Neural cell (in vitro differentiated cells): ENCODE data around the gene MGA. TPM values are rescaled to one million over a fixed set of nuclear protein-coding genes. Genes with fewer than 3 reads are reported as not detected.

ENCODE experiments used
- H2AFZ ChIP-seq: fragments of 200-600, 300-800 bp; sonication (generic), shearing (Covaris generic); 2 replicates; pipeline ENCODE4 v1.6.0; 2014; ENCODE audit warnings: low read depth, mild to moderate bottlenecking, antibody characterized with exemption, low read length, moderate library complexity
- H3F3A ChIP-seq: fragments of 200-600 bp; shearing (Covaris generic); 2 replicates; pipeline ENCODE4 v1.6.1; 2016; ENCODE audit warnings: mild to moderate bottlenecking, moderate library complexity, mixed read lengths, antibody characterized with exemption, low read length; ENCODE audit not compliant: insufficient read depth, poor library complexity, severe bottlenecking
- H3K27ac ChIP-seq: fragments of 200-600, 300-800 bp; sonication (generic), shearing (Covaris generic); 2 replicates; pipeline ENCODE4 v1.5.1; 2014; ENCODE audit warnings: mild to moderate bottlenecking, low read length, moderate library complexity
- H3K27me3 ChIP-seq: fragments of 300-800, 200-600 bp; sonication (generic), shearing (Covaris generic); 2 replicates; pipeline ENCODE4 v1.6.0; 2014; ENCODE audit warnings: mild to moderate bottlenecking, low read depth, low read length, moderate library complexity; ENCODE audit not compliant: insufficient read depth
- H3K36me3 ChIP-seq: fragments of 300-800, 200-600 bp; sonication (generic), shearing (Covaris generic); 2 replicates; pipeline ENCODE4 v1.5.1; 2014; ENCODE audit warnings: mild to moderate bottlenecking, antibody characterized with exemption, low read length, moderate library complexity; ENCODE audit not compliant: insufficient read depth
- H3K4me2 ChIP-seq: fragments of 300-800, 200-600 bp; sonication (generic), shearing (Covaris generic); 2 replicates; pipeline ENCODE4 v1.6.0; 2014; ENCODE audit warnings: mild to moderate bottlenecking, low read length
- H3K4me3 ChIP-seq: fragments of 300-800, 200-600 bp; sonication (generic), shearing (Covaris generic); 2 replicates; pipeline ENCODE4 v1.5.1; 2014; ENCODE audit warnings: mild to moderate bottlenecking, low read length, moderate library complexity
- H3K79me2 ChIP-seq: fragments of 200-600 bp; shearing (Covaris generic); replicated peaks from 2 replicates; pipeline ENCODE4 v1.6.0; 2014; ENCODE audit warnings: mild to moderate bottlenecking, low read length, moderate library complexity; ENCODE audit not compliant: insufficient read depth
- H3K9ac ChIP-seq: fragments of 300-800, 200-600 bp; sonication (generic), shearing (Covaris generic); 2 replicates; pipeline ENCODE4 v1.6.1; 2016; ENCODE audit warnings: mild to moderate bottlenecking, low read length, mixed read lengths
- H3K9me2 ChIP-seq: fragments of 200-600 bp; shearing (Covaris generic); 2 replicates; pipeline ENCODE4 v1.6.1; 2016; ENCODE audit warnings: mild to moderate bottlenecking, low read length, mixed read lengths; ENCODE audit not compliant: insufficient read depth
- H3K9me3 ChIP-seq: fragments of 200-600, 300-800 bp; sonication (generic), shearing (Covaris generic); 2 replicates; pipeline ENCODE4 v1.6.1; 2016; ENCODE audit warnings: mild to moderate bottlenecking, mixed run types, low read length, moderate library complexity, mixed read lengths
- H4K20me1 ChIP-seq: fragments of 200-600 bp; shearing (Covaris generic); 2 replicates; pipeline ENCODE4 v1.6.1; 2016; ENCODE audit warnings: mild to moderate bottlenecking, mixed run types; ENCODE audit not compliant: insufficient read depth
- EP300 ChIP-seq: fragments of 450-650 bp; conservative IDR thresholded peaks from 2 replicates; pipeline ENCODE4 v1.6.1; 2014; ENCODE audit warnings: antibody characterized with exemption, mild to moderate bottlenecking, moderate library complexity; ENCODE audit not compliant: poor library complexity, severe bottlenecking
- EZH2 ChIP-seq: fragments of 200-600, 300-800 bp; shearing (Covaris generic), sonication (generic); IDR thresholded peaks from 2 replicates; pipeline ENCODE4 v1.6.1; 2014; ENCODE audit warnings: antibody characterized with exemption, low read length, borderline replicate concordance, mild to moderate bottlenecking; ENCODE audit not compliant: insufficient read depth, poor library complexity, severe bottlenecking
- MXI1 ChIP-seq: fragments of 450-650 bp; conservative IDR thresholded peaks from 2 replicates; pipeline ENCODE4 v1.6.1; 2014; ENCODE audit warnings: antibody characterized with exemption, mild to moderate bottlenecking; ENCODE audit not compliant: poor library complexity, severe bottlenecking
- POLR2AphosphoS5 ChIP-seq: IDR thresholded peaks from 2 replicates; pipeline ENCODE4 v1.6.1; 2012
- RAD21 ChIP-seq: fragments of 450-650 bp; conservative IDR thresholded peaks from 2 replicates; pipeline ENCODE4 v1.6.1; 2014; ENCODE audit warnings: antibody characterized with exemption, mild to moderate bottlenecking, moderate library complexity
- SMC3 ChIP-seq: fragments of 450-650 bp; conservative IDR thresholded peaks from 2 replicates; pipeline ENCODE4 v1.6.1; 2014; ENCODE audit warnings: antibody characterized with exemption, mild to moderate bottlenecking, moderate library complexity; ENCODE audit not compliant: poor library complexity
- TAF1 ChIP-seq: IDR thresholded peaks from 2 replicates; pipeline ENCODE4 v1.6.1; 2012; ENCODE audit warnings: low read depth
- polyA plus RNA-seq: library from polyadenylated mRNA; depleted of rRNA; stranded (reverse); fragments of >200 nt; gene quantifications from 2 replicates; pipeline ENCODE4 v1.2.3, GENCODE V29; 2014
- TF ChIP-seq, protein P1 (sequence below): IDR thresholded peaks from 2 replicates; pipeline ENCODE4 v1.6.1; 2012; ENCODE audit warnings: borderline replicate concordance
- TF ChIP-seq, protein P2 (sequence below): fragments of 450-650 bp; IDR thresholded peaks from 2 replicates; pipeline ENCODE4 v1.5.1; 2014; ENCODE audit warnings: antibody characterized with exemption, mild to moderate bottlenecking, moderate library complexity; ENCODE audit not compliant: poor library complexity, severe bottlenecking

Gene MGA
- polyA plus RNA-seq, 1 donor from 2014 or later: 13.2 TPM

DNA sequence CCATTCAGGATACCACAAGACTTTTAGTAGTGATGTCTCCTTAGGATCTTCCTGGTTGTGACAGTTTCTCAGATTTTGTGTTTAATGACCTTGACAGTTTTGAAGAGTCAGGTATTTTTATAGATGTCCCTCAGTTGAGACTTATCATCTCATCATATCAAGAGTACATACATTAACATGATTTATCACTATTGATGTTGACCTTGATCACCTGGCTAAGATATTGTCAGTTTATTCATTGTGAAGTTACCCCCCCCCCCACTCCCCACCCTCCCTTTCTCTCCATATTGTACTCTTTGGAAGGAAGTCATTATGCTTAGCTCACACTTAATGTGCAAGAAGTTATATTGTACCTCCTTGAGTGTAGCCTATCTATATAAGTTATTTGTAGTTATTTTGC is 42.9 kb downstream of the MGA start:
- H3K9me3 ChIP-seq: no peaks in the 10 kb centered on the region
- no peak overlapping the region for H3K4me2 ChIP-seq
- H3K9ac ChIP-seq: no peak overlapping the region
- H3K36me3 ChIP-seq: peaks cover 4% of the 10 kb centered on the region
- no peaks in the 10 kb centered on the region for H3K9me2 ChIP-seq
- no peak overlapping the region for H3K4me3 ChIP-seq
- no peaks in the 10 kb centered on the region for H4K20me1 ChIP-seq
- no peaks in the 10 kb centered on the region for H3F3A ChIP-seq
- TF ChIP-seq EZH2: no peak
- TF ChIP-seq RAD21: no peak
- TF ChIP-seq, protein P1, sequence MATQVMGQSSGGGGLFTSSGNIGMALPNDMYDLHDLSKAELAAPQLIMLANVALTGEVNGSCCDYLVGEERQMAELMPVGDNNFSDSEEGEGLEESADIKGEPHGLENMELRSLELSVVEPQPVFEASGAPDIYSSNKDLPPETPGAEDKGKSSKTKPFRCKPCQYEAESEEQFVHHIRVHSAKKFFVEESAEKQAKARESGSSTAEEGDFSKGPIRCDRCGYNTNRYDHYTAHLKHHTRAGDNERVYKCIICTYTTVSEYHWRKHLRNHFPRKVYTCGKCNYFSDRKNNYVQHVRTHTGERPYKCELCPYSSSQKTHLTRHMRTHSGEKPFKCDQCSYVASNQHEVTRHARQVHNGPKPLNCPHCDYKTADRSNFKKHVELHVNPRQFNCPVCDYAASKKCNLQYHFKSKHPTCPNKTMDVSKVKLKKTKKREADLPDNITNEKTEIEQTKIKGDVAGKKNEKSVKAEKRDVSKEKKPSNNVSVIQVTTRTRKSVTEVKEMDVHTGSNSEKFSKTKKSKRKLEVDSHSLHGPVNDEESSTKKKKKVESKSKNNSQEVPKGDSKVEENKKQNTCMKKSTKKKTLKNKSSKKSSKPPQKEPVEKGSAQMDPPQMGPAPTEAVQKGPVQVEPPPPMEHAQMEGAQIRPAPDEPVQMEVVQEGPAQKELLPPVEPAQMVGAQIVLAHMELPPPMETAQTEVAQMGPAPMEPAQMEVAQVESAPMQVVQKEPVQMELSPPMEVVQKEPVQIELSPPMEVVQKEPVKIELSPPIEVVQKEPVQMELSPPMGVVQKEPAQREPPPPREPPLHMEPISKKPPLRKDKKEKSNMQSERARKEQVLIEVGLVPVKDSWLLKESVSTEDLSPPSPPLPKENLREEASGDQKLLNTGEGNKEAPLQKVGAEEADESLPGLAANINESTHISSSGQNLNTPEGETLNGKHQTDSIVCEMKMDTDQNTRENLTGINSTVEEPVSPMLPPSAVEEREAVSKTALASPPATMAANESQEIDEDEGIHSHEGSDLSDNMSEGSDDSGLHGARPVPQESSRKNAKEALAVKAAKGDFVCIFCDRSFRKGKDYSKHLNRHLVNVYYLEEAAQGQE: no peak
- no peak for TF ChIP-seq POLR2AphosphoS5
- no peak for TF ChIP-seq MXI1
- no peak for TF ChIP-seq EP300
- TF ChIP-seq SMC3: no peak
- TF ChIP-seq, protein P2, sequence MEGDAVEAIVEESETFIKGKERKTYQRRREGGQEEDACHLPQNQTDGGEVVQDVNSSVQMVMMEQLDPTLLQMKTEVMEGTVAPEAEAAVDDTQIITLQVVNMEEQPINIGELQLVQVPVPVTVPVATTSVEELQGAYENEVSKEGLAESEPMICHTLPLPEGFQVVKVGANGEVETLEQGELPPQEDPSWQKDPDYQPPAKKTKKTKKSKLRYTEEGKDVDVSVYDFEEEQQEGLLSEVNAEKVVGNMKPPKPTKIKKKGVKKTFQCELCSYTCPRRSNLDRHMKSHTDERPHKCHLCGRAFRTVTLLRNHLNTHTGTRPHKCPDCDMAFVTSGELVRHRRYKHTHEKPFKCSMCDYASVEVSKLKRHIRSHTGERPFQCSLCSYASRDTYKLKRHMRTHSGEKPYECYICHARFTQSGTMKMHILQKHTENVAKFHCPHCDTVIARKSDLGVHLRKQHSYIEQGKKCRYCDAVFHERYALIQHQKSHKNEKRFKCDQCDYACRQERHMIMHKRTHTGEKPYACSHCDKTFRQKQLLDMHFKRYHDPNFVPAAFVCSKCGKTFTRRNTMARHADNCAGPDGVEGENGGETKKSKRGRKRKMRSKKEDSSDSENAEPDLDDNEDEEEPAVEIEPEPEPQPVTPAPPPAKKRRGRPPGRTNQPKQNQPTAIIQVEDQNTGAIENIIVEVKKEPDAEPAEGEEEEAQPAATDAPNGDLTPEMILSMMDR: no peak
- no peak for TF ChIP-seq TAF1
- no peak overlapping the region for H3K27ac ChIP-seq
- no peaks in the 10 kb centered on the region for H3K79me2 ChIP-seq
- no peaks in the 10 kb centered on the region for H3K27me3 ChIP-seq
- H2AFZ ChIP-seq: no peak overlapping the region

DNA sequence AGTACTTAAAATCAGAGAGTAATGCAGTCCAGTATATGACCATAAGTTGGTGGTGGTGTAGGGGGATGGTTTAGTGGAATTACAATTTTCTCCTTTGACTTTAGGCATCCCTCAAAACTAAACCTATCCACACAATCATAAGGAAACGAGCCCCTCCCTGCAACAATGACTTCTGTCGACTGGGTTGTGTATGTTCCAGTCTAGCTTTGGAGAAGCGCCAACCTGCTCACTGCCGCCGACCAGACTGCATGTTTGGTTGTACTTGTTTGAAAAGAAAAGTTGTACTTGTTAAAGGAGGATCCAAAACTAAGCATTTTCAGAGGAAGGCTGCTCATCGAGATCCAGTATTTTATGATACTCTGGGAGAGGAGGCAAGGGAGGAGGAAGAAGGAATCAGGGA is 52.8 kb downstream of the MGA start:
- Histone ChIP-seq H4K20me1 (no peaks in the 10 kb centered on the region), H3K79me2 (no peaks in the 10 kb centered on the region), H2AFZ (no peak overlapping the region), H3K27me3 (no peaks in the 10 kb centered on the region), H3K4me3 (no peak overlapping the region), H3K9me2 (no peaks in the 10 kb centered on the region), H3F3A (no peaks in the 10 kb centered on the region), H3K36me3 (no peaks in the 10 kb centered on the region), H3K9me3 (no peaks in the 10 kb centered on the region), H3K27ac (no peak overlapping the region), H3K4me2 (no peak overlapping the region), H3K9ac (no peak overlapping the region)
- TF ChIP-seq RAD21: no peak
- no peak for TF ChIP-seq TAF1
- TF ChIP-seq, protein P1: no peak
- TF ChIP-seq EZH2: no peak
- TF ChIP-seq SMC3: no peak
- no peak for TF ChIP-seq POLR2AphosphoS5
- TF ChIP-seq MXI1: no peak
- TF ChIP-seq, protein P2: no peak
- no peak for TF ChIP-seq EP300
